ENCODE results near the gene SLC1A4. TPM values are rescaled to one million over a fixed set of nuclear protein-coding genes. Genes with fewer than 3 reads are reported as not detected.
A peak's percentile ranks its signal among the peaks of the same experiment; 100 is the strongest.

SLC1A4 gene
- total RNA-seq, 1 donor from 2014 or later = 41.4 TPM

- no peak for TF ChIP-seq CTCF (IDR thresholded peaks at IDR 0.05; ENCODE audit: unreplicated experiment)
- H3K36me3 Mint-ChIP-seq (ENCODE audit: low read depth, unreplicated experiment) = peaks cover 5% of the 10 kb centered on the region
- no peak overlapping the region for H3K4me3 Mint-ChIP-seq (ENCODE audit: unreplicated experiment)
- no peaks in the 10 kb centered on the region for H3K9me3 Mint-ChIP-seq (ENCODE audit: unreplicated experiment)
- H3K27ac Mint-ChIP-seq (ENCODE audit: unreplicated experiment) = no peak overlapping the region
- peaks cover 2% of the 10 kb centered on the region for H3K27me3 Mint-ChIP-seq (ENCODE audit: unreplicated experiment)
- H3K4me1 Mint-ChIP-seq (ENCODE audit: unreplicated experiment) = peaks cover 37% of the 10 kb centered on the region
- DNase-seq (ENCODE audit: low spot score) = no peak
Measured at GRCh38 chr2:65026704-65027464, 37.7 kb downstream of the SLC1A4 start.

- H3K9me3 Mint-ChIP-seq (ENCODE audit: unreplicated experiment) = no peaks in the 10 kb centered on the region
- H3K27me3 Mint-ChIP-seq (ENCODE audit: unreplicated experiment) = peaks cover 4% of the 10 kb centered on the region
- no peak overlapping the region for H3K4me3 Mint-ChIP-seq (ENCODE audit: unreplicated experiment)
- peaks cover 2% of the 10 kb centered on the region for H3K36me3 Mint-ChIP-seq (ENCODE audit: low read depth, unreplicated experiment)
- peaks cover 28% of the 10 kb centered on the region for H3K4me1 Mint-ChIP-seq (ENCODE audit: unreplicated experiment)
- no peak for DNase-seq (ENCODE audit: low spot score)
- peak overlapping the region; percentile 25 for H3K27ac Mint-ChIP-seq (ENCODE audit: unreplicated experiment)
- TF ChIP-seq CTCF (IDR thresholded peaks at IDR 0.05; ENCODE audit: unreplicated experiment) = no peak
Measured at GRCh38 chr2:65027616-65028244, 38.5 kb downstream of the SLC1A4 start.

GRCh38 chr2:65030476-65031332, 41.5 kb downstream of the SLC1A4 start:
- Mint-ChIP-seq H3K36me3 (ENCODE audit: low read depth, unreplicated experiment) (no peaks in the 10 kb centered on the region), H3K9me3 (ENCODE audit: unreplicated experiment) (no peaks in the 10 kb centered on the region), H3K4me1 (ENCODE audit: unreplicated experiment) (peaks cover 30% of the 10 kb centered on the region), H3K27me3 (ENCODE audit: unreplicated experiment) (peaks cover 6% of the 10 kb centered on the region), H3K4me3 (ENCODE audit: unreplicated experiment) (no peak overlapping the region), H3K27ac (ENCODE audit: unreplicated experiment) (no peak overlapping the region)
- DNase-seq (ENCODE audit: low spot score) = no peak
- no peak for TF ChIP-seq CTCF (IDR thresholded peaks at IDR 0.05; ENCODE audit: unreplicated experiment)

- no peak overlapping the region for H3K4me3 Mint-ChIP-seq (ENCODE audit: unreplicated experiment)
- TF ChIP-seq CTCF (IDR thresholded peaks at IDR 0.05; ENCODE audit: unreplicated experiment) = no peak
- peaks cover 4% of the 10 kb centered on the region for H3K27me3 Mint-ChIP-seq (ENCODE audit: unreplicated experiment)
- H3K4me1 Mint-ChIP-seq (ENCODE audit: unreplicated experiment) = peaks cover 27% of the 10 kb centered on the region
- H3K27ac Mint-ChIP-seq (ENCODE audit: unreplicated experiment) = no peak overlapping the region
- H3K9me3 Mint-ChIP-seq (ENCODE audit: unreplicated experiment) = no peaks in the 10 kb centered on the region
- no peaks in the 10 kb centered on the region for H3K36me3 Mint-ChIP-seq (ENCODE audit: low read depth, unreplicated experiment)
- no peak for DNase-seq (ENCODE audit: low spot score)
Measured at GRCh38 chr2:65031341-65032018, 42.3 kb downstream of the SLC1A4 start.
